D341Med (cell line): ENCODE results near the gene GRWD1.

Experiments
- DNase-seq: peaks from one replicate; pipeline ENCODE4 v3.0.0; 2012; ENCODE audit warnings: low spot score

The GRWD1 gene

GRCh38 chr19:48497728-48498594, 52.2 kb downstream of the GRWD1 start:
- DNase-seq: no peak

GRCh38 chr19:48498595-48499311, 53.0 kb downstream of the GRWD1 start:
- peak; percentile 64 for DNase-seq

DNA sequence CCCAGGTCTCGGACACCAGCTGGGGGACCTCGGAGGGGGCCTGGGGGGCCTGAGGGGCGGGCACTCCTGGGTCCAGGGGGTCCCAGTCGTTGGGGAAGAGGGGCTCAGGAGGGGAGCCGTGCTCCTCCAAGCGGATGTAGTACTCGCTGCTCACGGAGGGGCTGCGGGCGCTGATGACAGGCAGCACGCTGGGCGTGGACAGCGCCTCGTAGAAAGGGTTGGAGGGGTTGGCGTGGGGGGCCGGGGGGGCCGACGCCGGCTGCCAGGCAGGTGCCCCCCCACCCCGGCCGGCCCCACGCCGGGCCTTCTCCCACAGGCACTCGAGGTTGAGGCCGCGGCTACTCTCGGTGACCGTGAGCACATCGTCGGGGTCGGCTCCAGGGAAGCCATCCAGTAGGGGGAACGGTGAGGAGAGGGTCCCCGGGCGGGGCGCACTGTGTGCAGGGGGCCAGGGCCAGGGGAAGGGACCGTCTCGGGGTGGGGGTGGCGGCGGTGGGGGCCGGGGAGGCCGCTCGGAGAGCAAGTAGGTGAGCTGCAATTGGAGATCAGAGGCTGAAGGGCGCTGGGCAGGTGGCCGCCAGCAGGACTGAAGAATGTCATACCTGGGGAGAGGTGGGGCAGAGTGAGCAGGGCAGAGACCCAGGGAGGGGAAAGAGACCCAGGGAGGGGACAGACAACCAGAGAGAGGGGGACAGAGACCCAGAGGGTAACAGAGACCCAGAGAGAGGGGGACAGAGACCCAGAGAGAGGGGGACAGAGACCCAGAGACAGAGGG, 53.7 kb downstream of the GRWD1 start:
- DNase-seq: no peak

- DNase-seq: no peak
Observed at GRCh38 chr19:48500830-48501493, 55.2 kb downstream of the GRWD1 start.

DNA sequence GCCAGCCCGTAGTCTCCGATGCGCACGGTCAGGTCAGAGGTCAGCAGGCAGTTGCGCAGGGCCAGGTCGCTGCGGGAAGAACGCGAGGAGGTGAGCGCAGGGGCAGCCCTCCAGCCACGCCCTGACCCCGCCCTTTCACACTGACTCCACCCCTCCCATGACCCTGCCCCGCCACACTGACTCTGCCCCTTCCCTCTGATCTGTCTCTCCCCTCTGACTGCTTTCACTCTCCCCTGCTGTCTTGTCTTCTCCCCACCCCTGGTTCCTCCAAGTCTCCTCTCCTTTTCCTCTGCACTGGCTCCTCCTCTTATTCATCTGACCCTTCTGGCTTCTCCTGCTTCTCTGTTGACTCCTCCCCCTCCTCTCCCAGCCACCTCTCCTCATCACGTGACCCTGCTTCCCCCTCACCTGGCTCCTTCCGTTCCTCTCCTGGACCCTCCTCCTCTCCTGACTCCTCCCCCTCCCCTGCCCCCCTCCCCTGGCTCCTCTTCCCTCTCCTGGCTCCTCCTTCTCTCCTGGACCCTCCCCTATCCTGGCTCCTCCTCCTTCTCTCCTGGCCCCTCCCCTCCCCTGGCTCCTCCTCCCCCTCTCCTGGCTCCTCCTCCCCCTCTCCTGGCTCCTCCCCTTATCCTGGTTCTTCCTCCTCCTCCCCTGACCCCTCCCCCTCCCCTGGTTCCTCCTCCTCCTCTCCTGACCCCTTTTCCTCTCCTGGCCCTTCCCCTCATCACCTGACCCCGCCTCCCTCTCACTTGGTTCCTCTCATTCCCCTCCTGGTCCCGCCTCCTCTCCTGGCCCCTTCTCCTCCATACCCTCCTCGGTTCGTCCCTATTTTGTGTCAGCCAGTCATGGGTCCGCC, 55.9 kb downstream of the GRWD1 start:
- DNase-seq: peak; percentile 65

GRCh38 chr19:48502350-48503018, 56.7 kb downstream of the GRWD1 start:
- peak; percentile 25 for DNase-seq

DNA sequence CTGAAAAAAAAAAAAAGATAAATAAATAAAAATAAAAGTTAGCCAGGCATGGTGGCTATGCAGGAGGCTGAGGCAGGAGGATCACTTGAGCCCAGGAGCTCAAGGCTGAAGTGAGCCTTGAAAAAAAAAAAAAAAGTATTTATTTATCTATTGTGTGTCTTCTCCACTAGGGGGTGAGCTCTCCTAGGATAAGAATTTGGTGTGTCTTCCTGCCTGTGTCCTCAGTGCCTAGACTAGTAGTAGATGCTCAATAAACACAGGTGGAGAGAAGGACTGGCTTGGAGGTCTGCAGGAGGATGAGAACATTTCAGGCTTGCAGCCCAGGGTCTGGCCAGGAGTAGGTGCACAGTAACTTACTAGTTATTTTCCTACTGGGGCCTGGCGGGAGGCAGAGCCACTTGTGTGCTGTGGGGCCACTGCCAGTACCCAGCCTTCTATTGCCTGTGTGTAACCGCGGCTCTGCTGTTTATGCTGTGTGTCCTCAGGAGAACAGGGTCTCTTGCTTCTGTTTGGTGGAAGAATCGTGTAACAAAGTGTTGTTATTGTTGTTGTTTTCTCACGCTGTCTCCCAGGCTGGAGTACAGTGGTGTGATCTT, 60.5 kb downstream of the GRWD1 start:
- DNase-seq: no peak
